ENCODE data around the gene RBMS1. TPM values are rescaled to one million over a fixed set of nuclear protein-coding genes. Genes with fewer than 3 reads are reported as not detected.

RBMS1 gene
- total RNA-seq, 2 donors from 2014 or later = 108 to 110 TPM

DNA sequence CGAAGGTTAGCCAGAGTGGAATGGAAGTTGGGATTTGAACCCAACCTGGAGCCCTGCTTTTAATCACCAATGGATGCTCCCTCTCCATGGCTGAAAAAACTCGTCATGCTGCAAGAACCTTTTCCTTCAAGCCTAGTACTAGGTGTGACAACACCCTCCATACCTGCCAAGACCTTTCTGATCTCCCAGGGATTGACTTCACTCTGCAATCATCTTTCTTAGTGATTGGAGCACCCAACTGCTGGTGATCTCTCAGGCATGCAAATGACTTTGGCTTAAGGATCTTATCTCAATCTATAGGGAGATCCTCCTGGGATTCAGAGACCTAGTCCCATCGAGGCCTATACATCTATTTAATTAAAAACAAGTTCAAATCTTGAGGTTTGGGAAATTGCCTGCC, 270.0 kb downstream of the RBMS1 start:
- peak overlapping the region; percentile 51 for H3K4me3 Mint-ChIP-seq
- peaks cover 26% of the 10 kb centered on the region for H3K27me3 Mint-ChIP-seq
- H3K27ac Mint-ChIP-seq = peak overlapping the region; percentile 43
- H3K36me3 Mint-ChIP-seq (ENCODE audit: low read depth) = peaks cover 2% of the 10 kb centered on the region
- ATAC-seq (no peak), DNase-seq (no peak)
- H3K9me3 ChIP-seq (ENCODE audit: control insufficient read depth, low read length, poor library complexity, severe bottlenecking) = no peaks in the 10 kb centered on the region
- H3K4me1 Mint-ChIP-seq = peaks cover 42% of the 10 kb centered on the region

DNA sequence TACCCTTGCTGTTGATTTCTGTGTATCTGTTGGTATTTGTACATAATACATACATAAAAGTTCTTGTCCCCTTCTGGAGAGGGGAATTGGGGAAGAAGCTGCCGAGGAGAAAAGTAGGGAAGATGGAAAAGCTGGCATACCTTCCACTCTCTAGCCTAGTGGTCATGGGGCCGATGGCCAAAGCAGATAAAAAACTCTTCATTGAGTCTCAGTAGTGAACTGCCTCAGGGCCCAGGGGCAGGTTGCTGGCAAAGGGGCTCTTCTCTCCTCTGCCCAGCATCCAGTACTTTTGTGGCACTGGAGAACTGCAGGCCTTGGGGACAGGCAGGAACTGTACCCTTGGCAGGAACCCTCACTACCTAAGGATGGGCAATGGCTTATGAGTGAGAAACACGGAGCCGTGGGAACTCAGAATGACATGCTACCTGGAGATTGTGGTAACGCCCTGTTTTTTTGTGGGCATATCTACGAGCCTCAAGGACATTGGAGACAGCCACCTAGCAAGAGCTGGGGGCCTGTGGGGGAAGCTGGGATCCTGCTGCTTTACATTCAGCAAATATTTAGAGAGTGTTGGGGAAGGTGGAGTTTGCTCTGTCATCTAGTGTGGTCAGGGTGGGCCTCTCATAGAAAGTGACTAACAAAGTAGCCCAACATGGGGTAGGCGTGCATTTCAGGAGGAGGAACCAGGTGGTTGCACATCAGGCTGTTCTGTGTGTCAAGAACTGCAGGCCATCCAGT, 270.9 kb downstream of the RBMS1 start:
- Mint-ChIP-seq H3K4me3 (peak overlapping the region; percentile 72), H3K27me3 (peaks cover 26% of the 10 kb centered on the region), H3K27ac (peak overlapping the region; percentile 59), H3K4me1 (peaks cover 42% of the 10 kb centered on the region), H3K36me3 (ENCODE audit: low read depth) (peaks cover 2% of the 10 kb centered on the region)
- no peaks in the 10 kb centered on the region for H3K9me3 ChIP-seq (ENCODE audit: control insufficient read depth, low read length, poor library complexity, severe bottlenecking)
- DNase-seq (no peak), ATAC-seq (no peak)

All from T-helper 17 cell (primary cell).